Measurements from ENCODE around the gene SAG.

DNA sequence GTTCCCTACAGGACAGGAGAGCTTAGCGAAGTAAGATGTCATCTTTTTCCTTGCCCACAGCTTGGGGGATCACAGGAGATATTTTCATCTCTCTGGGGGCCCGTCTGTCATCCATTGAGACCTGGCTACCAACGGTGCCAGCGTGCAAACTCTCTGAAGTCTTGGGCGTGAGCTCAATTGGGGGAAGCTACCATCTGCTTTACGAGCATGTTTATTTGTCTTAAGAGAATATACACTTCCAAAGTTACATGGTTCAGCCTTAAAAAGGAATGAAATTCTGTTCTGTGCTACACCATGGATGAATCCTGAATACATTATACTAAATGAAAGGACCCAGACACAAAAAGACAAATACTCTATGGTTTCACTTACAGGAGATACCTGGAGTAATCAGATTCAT, 13.6 kb downstream of the SAG start:
- TF ChIP-seq POLR2A (IDR thresholded peaks at IDR 0.05) (no peak), CTCF (IDR thresholded peaks at IDR 0.05 in 4 of 5, conservative IDR thresholded peaks at IDR 0.05 in 1 of 5) (no peak)

All from gastrocnemius medialis (tissue), 4 donors.